Astrocyte (in vitro differentiated cells and primary cell): ENCODE results near the gene RXYLT1. TPM values are rescaled to one million over a fixed set of nuclear protein-coding genes. Genes with fewer than 3 reads are reported as not detected.
A peak's percentile ranks its signal among the peaks of the same experiment; 100 is the strongest.

ENCODE experiments used
- DNase-seq: peaks from one replicate; pipeline ENCODE4 v3.0.0-alpha.2; 2010; ENCODE audit warnings: low read depth
- FAIRE-seq: peaks from 2 replicates; lab custom pipeline; 2011; peaks lifted over from hg19 to GRCh38; lab: Jason Lieb, UNC
- H2AFZ ChIP-seq: 2 replicates; pipeline ENCODE4 v1.6.0; 2012; ENCODE audit warnings: low read depth, low read length, inconsistent platforms
- H3K27ac ChIP-seq: 2 replicates; pipeline ENCODE4 v1.5.1; 2011; ENCODE audit warnings: low read depth, low read length, inconsistent platforms
- H3K27me3 ChIP-seq: 2 replicates; pipeline ENCODE4 v1.6.0; 2011; ENCODE audit warnings: low read length, inconsistent platforms; ENCODE audit not compliant: insufficient read depth
- H3K36me3 ChIP-seq: 2 replicates; pipeline ENCODE4 v1.5.1; 2011; ENCODE audit warnings: low read length, inconsistent platforms; ENCODE audit not compliant: insufficient read depth
- H3K4me1 ChIP-seq: 2 replicates; pipeline ENCODE4 v1.5.1; 2011; ENCODE audit warnings: low read length, inconsistent platforms; ENCODE audit not compliant: insufficient read depth
- H3K4me2 ChIP-seq: 2 replicates; pipeline ENCODE4 v1.6.0; 2012; ENCODE audit warnings: low read length, inconsistent platforms
- H3K4me3 ChIP-seq: 2 replicates; pipeline ENCODE4 v1.5.1; 2011; ENCODE audit warnings: low read depth, mild to moderate bottlenecking, low read length, inconsistent platforms; ENCODE audit not compliant: insufficient read depth
- H3K79me2 ChIP-seq: 2 replicates; pipeline ENCODE4 v1.6.0; 2012; ENCODE audit warnings: mild to moderate bottlenecking, low read length, inconsistent platforms; ENCODE audit not compliant: insufficient read depth
- H3K9ac ChIP-seq: 2 replicates; pipeline ENCODE4 v1.6.0; 2012; ENCODE audit warnings: mild to moderate bottlenecking, low read length, inconsistent platforms
- H3K9me3 ChIP-seq: 2 replicates; pipeline ENCODE4 v1.5.1; 2012; ENCODE audit warnings: low read depth, mild to moderate bottlenecking, low read length, inconsistent platforms; ENCODE audit not compliant: insufficient read depth
- H4K20me1 ChIP-seq: 2 replicates; pipeline ENCODE4 v1.6.0; 2012; ENCODE audit warnings: low read length, inconsistent platforms; ENCODE audit not compliant: insufficient read depth
- H3K27ac Mint-ChIP-seq: one replicate; pipeline ENCODE4 v1.8.0; 2021; ENCODE audit warnings: mild to moderate bottlenecking, mixed read lengths; ENCODE audit not compliant: unreplicated experiment
- H3K27me3 Mint-ChIP-seq: one replicate; pipeline ENCODE4 v1.8.0; 2021; ENCODE audit warnings: low read depth, mixed read lengths; ENCODE audit not compliant: unreplicated experiment
- H3K36me3 Mint-ChIP-seq: one replicate; pipeline ENCODE4 v1.8.0; 2021; ENCODE audit warnings: low read depth, mixed read lengths; ENCODE audit not compliant: unreplicated experiment
- H3K4me1 Mint-ChIP-seq: one replicate; pipeline ENCODE4 v1.8.0; 2021; ENCODE audit warnings: low read depth, mixed read lengths; ENCODE audit not compliant: unreplicated experiment
- H3K4me3 Mint-ChIP-seq: one replicate; pipeline ENCODE4 v1.8.0; 2021; ENCODE audit warnings: mild to moderate bottlenecking, moderate library complexity, mixed read lengths; ENCODE audit not compliant: unreplicated experiment
- H3K9me3 Mint-ChIP-seq: one replicate; pipeline ENCODE4 v1.8.0; 2021; ENCODE audit warnings: mild to moderate bottlenecking, mixed read lengths; ENCODE audit not compliant: unreplicated experiment
- CTCF ChIP-seq: IDR thresholded peaks from 2 replicates; pipeline ENCODE4 v1.5.1; 2011; ENCODE audit warnings: low read depth, mild to moderate bottlenecking, inconsistent platforms, low read length, moderate library complexity; ENCODE audit not compliant: insufficient read depth
- EZH2 ChIP-seq: IDR thresholded peaks from 2 replicates; pipeline ENCODE4 v1.6.1; 2012; ENCODE audit warnings: mild to moderate bottlenecking, low read length, inconsistent platforms; ENCODE audit not compliant: insufficient read depth
- total RNA-seq: library from RNA; stranded (reverse); gene quantifications from 2 replicates; pipeline ENCODE4 v1.2.1, GENCODE V29; 2021

RXYLT1 gene
- total RNA-seq, 1 donor from 2014 or later, result 15.5 TPM

- FAIRE-seq (no peak), DNase-seq (no peak)
- Mint-ChIP-seq H3K27ac (no peak overlapping the region), H3K4me3 (no peak overlapping the region), H3K27me3 (no peaks in the 10 kb centered on the region), H3K36me3 (no peaks in the 10 kb centered on the region), H3K4me1 (peaks cover 11% of the 10 kb centered on the region), H3K9me3 (no peaks in the 10 kb centered on the region)
- Histone ChIP-seq H2AFZ (no peak overlapping the region), H3K79me2 (peaks cover 97% of the 10 kb centered on the region), H3K4me3 (no peak overlapping the region), H3K4me2 (no peak overlapping the region), H3K27ac (no peak overlapping the region), H3K36me3 (no peaks in the 10 kb centered on the region), H3K4me1 (no peaks in the 10 kb centered on the region), H3K9ac (no peak overlapping the region), H3K27me3 (no peaks in the 10 kb centered on the region), H3K9me3 (no peaks in the 10 kb centered on the region), H4K20me1 (peaks cover 31% of the 10 kb centered on the region)
- TF ChIP-seq EZH2 (no peak), CTCF (no peak)
Measured at GRCh38 chr12:63855299-63855698, 75.6 kb downstream of the RXYLT1 start.

- Histone ChIP-seq H3K4me2 (no peak overlapping the region), H3K9ac (no peak overlapping the region), H3K27me3 (no peaks in the 10 kb centered on the region), H2AFZ (no peak overlapping the region), H3K27ac (no peak overlapping the region), H4K20me1 (peaks cover 32% of the 10 kb centered on the region), H3K9me3 (no peaks in the 10 kb centered on the region), H3K79me2 (peaks cover 85% of the 10 kb centered on the region), H3K4me1 (peaks cover 12% of the 10 kb centered on the region), H3K4me3 (no peak overlapping the region), H3K36me3 (no peaks in the 10 kb centered on the region)
- peaks cover 20% of the 10 kb centered on the region for H3K4me1 Mint-ChIP-seq
- TF ChIP-seq EZH2 (no peak), CTCF (no peak)
- H3K9me3 Mint-ChIP-seq, result no peaks in the 10 kb centered on the region
- no peaks in the 10 kb centered on the region for H3K36me3 Mint-ChIP-seq
- no peak for FAIRE-seq
- H3K4me3 Mint-ChIP-seq, result no peak overlapping the region
- peak overlapping the region; percentile 62 for H3K27ac Mint-ChIP-seq
- DNase-seq, result peak; percentile 64
- no peaks in the 10 kb centered on the region for H3K27me3 Mint-ChIP-seq
Measured at GRCh38 chr12:63857771-63858670, 78.3 kb downstream of the RXYLT1 start.

Other genes with a start within 250 kb of the RXYLT1 start
- 6.5 and 7.3 TPM in 2 replicates for gene DPY19L2, start 111.4 kb upstream of the RXYLT1 start, total RNA-seq
- 15.2 TPM in 2 replicates for gene SRGAP1, start 64.8 kb downstream of the RXYLT1 start, total RNA-seq